HG03558 (cell line): Measurements from ENCODE around the gene TMEM179.
"Not testable (repeated sequence)": the region's sequence is repeated elsewhere in the genome, so short reads cannot be mapped to it uniquely, and the experiment has no call there.

Source experiments
- ATAC-seq: cut with Tn5 transposase; IDR thresholded peaks from one replicate; pipeline ENCODE4 v1.9.1; 2021; ENCODE audit warnings: moderate number of reproducible peaks; ENCODE audit not compliant: unreplicated experiment; ENCODE audit errors: extremely low read depth

The TMEM179 gene

GRCh38 chr14:104638927-104639450, 34.4 kb upstream of the TMEM179 start:
- ATAC-seq, result no peak

DNA sequence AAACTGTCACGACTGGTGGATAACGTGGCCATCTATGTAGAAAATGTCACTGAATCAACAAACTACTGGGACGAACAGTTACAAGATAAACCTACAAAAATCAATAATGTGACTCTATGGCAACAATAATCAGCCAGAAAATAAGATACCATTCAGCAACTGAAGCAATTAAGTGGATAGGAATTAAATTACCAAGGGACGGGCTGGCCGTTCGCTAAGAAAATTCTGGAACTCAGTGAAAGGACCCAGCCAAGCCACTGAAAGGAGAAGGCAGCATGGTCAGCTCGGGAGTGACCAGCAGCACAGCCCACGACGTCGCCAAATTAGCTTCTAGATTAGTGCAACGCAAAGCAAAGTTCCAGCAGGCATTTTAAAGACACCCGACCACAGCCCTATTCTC, 33.6 kb upstream of the TMEM179 start:
- no peak for ATAC-seq

GRCh38 chr14:104637546-104638003, 33.0 kb upstream of the TMEM179 start:
- no peak for ATAC-seq

GRCh38 chr14:104636846-104637545, 32.4 kb upstream of the TMEM179 start:
- ATAC-seq, result not testable (repeated sequence)

- no peak for ATAC-seq
Measured at GRCh38 chr14:104636131-104636530, 31.6 kb upstream of the TMEM179 start.

- ATAC-seq, result no peak
Measured at GRCh38 chr14:104635717-104636116, 31.1 kb upstream of the TMEM179 start.

DNA sequence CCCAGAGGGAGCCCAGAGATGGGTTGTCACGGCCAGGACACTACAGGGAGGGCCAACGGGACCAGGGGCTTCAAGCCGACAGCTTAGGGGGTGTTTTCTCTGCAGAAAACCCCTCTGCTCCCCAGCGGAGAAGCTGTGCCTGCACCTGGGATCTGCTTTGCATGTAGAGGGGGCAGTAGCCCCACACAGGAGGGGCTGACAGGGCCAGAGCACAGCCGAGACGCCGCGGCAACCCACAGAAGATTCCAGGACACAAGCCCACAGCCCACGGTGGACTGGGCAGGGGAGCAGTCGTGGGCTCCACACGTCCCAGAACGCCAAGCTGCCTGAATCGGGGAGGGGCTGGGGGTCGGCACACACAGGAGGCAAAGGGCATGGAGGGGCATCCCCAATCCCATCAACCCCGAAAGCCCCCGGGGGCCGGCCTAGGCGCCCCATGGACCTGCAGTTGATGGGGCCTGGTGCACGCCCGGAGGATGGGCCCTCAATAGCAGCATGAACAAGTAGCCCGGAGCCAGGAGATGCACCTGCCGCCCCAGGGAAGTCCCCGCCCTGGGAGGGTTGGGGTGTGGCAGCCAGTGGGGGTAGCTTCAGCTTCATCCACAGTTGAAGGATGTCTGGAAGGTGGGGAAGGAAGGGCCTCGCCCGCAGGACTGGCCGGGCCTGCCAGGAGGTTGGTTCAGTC, 30.5 kb upstream of the TMEM179 start:
- ATAC-seq, result no peak

DNA sequence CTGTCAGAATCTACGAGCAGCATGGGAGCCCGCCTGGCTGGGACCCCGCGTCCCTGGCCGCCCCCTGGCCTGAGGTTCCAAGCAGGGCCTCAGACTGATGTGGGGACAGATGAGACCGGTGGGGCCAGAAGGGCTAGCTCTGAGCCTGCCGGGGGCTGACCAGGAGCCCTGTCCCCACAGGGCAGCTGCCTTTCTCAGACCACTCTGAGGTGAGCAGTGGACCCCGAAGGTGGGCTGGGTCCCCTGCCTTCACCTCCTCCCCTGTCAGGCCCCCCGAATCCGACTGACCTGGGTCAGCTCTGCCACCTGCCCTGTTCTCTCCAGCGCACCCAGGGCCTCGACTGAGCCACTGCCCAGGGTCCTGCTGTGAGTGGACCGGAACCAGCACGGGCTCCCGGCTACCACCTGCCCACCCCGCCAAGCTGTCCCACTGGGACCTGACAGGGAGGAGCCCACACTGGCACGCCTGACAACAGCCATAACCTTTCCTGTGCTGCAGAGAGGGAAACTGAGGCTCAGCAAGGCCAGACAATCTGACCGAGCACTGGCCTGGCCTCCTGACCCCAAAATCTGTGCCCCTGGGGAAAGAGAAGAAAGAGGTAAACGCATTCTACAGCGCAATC, 29.7 kb upstream of the TMEM179 start:
- ATAC-seq, result no peak

DNA sequence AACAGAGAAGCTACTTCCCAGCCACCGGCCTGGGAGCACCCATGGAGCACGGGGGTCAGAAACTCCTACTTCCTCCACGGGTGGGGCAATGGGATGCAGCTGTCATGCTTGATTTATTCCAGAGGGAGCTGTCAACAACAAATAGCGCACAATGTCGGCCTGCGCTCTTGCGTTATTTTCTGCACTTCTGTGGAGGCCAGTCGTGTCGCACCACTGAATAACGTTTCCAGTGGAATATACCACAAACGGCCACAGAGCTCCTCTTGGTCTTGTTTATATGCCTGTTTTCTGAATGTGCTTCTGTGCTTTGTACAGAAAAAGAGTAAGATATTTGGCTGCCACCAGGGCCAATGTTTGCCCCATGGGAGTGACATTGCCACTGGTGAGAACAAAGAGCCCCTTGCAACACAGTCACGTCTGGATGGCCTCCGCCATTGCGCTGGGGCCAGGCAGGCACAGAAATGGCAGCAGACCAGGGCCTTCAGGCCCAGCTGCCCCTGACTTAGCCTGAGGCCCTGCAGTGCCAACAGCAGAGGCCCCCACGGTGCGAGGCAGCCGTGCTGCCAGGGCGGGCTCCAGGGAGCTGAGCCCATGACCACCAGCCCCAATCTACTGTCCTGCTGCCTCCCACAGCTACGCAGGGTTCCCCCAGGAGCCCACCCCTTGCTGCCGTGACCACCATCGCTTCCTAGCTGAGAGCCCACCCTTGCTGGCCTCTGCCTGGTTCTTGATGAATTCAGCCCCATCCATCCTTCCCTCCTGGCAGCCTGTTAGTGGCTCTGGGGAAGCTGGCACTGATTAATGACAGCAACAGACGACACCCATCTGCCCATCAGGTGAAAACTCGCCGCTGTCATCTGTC, 28.9 kb upstream of the TMEM179 start:
- ATAC-seq, result no peak

GRCh38 chr14:104632781-104633180, 28.2 kb upstream of the TMEM179 start:
- no peak for ATAC-seq

GRCh38 chr14:104624939-104625338, 20.4 kb upstream of the TMEM179 start:
- ATAC-seq, result no peak

DNA sequence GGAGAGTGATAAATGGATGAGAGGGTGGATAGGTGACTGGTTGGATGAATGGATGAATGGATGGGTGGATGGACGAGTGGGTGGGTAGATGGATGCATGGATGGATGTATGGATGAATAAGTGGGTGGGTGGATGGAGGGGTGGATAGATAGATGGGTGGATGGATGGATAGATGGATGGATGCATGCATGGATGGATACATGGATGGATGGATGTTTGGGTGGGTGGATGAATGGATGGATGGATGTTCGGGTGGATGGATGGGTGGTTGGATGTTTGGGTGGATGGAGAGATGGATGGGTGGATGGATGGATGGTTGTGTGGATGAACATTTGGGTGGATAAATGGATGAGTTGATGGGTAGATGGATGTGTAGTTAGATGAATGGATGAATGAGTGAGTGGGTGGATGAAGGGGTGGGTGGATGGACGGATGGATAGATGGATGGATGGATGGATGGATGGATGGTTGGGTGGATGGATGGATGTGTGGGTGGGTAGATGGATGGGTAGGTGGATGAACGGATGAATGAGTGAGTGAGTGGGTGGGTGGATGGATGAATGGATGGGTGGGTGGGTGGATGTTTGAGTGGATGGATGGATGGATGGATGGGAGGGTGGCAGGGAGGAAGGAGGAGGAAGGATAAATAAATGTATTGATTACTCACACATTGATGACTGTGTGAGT, 9.7 kb upstream of the TMEM179 start:
- no peak for ATAC-seq

- ATAC-seq, result no peak
Measured at GRCh38 chr14:104611881-104612280, 7.3 kb upstream of the TMEM179 start.

GRCh38 chr14:104610749-104611310, 6.3 kb upstream of the TMEM179 start:
- no peak for ATAC-seq

- ATAC-seq, result no peak
Measured at GRCh38 chr14:104609666-104610065, 5.1 kb upstream of the TMEM179 start.

DNA sequence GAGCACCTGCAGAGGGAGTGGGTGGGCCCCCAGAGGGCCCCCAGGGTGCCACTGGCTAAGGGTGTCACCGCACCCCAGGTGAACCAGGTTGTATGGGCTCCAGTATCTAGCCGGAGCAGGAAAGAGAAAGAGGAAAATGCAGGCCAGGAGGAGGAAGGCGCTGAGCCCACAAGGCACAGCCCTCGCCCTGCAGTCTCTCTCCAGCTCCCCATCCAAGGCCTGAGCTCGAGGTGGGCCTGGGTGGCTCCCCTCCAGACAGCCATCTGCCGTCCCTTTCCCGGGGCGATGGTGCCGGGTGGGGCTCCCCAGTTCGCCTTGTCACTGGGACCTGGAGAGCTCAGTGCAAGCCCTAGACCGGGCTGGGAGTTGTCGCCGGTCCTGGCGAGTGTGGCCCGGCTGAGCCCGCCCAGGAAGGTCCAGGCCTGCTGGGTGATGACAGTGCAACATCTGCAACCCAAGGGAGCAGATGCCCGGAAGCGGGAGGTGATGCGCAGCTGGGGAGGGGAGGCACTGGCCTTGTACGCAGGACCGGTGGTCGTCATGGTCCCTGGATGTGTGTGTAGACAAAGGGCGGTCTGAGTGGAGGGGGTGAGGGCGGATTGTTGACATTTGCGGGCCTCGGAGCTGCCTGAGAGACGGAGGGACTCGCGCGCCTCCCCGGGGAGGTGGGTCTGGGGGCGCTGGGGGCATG, 716 bp downstream of the TMEM179 start:
- ATAC-seq, result no peak

DNA sequence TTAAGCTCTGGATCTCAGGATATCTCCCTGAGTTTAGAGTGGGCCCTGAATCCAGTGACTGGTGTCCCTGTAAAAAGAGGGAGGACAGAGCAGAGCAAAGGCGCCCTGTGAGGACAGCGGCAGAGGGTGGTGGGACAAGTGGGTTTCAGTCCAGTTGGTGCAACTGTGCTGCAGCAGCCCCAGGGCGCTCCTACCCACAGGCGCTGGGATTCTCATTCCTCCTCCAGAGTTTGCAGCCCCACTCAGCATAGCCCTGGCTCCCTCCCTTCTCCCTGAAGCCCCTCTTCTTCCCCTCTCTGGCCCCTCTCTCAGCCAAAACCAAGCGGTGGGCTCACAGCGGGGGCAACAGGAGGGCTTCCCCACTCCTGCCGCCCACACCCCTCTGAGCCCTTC, 1.6 kb downstream of the TMEM179 start:
- ATAC-seq, result no peak

DNA sequence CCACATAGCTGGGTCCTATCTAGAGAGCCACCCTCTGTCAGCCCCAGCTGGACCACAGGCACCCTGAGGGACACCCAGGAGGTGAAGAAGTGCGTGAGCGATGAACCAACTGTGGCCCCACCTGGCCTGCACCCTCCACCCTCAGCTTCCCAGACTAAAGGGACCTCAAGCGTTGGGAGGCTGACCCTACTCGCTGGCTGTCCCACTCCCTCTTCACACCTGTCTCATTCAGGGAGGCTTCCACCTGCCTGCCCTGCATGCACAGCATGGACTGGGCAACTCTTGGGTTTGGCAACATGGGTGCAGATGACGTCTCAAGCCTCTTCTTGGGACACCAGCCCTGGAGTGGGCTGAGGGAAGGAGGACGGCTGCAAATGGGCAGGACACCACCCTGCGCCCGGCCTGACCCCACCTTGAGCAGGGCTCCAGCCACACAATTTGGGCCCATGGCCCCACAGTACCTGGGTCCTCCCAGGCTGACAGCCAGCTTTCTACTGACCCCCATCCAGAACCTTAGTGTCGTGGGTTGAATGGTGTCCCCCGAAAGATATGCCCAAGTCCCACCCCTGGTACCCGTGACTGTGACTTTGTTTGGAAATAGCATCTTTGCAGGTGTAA, 2.1 kb downstream of the TMEM179 start:
- no peak for ATAC-seq
